Activated naive CD4-positive, alpha-beta T cell treated with anti-CD3 and anti-CD28 coated beads, Interleukin-2, amount 50 U/mL, for 16 hours (primary cell): ENCODE data around the gene FBXO39.
"Not testable (repeated sequence)": the region's sequence is repeated elsewhere in the genome, so short reads cannot be mapped to it uniquely, and the experiment has no call there.

Experiments used
- DNase-seq: peaks from one replicate; pipeline ENCODE4 v3.0.0-alpha.2; 2020

The FBXO39 gene

GRCh38 chr17:6775871-6776405, at the start of gene FBXO39:
TSS of gene FBXO39 (plus strand) at chr17:6776215. CDS start at chr17:6779869, 3,654 bp downstream.
- DNase-seq: no peak

GRCh38 chr17:6729531-6729930, 46.5 kb upstream of the FBXO39 start:
- no peak for DNase-seq

GRCh38 chr17:6746665-6747064, 29.4 kb upstream of the FBXO39 start:
- DNase-seq: not testable (repeated sequence)

GRCh38 chr17:6748617-6749016, 27.4 kb upstream of the FBXO39 start:
- no peak for DNase-seq

- DNase-seq: no peak
Observed at GRCh38 chr17:6749519-6749918, 26.5 kb upstream of the FBXO39 start.

- DNase-seq: no peak
Observed at GRCh38 chr17:6752068-6752909, 23.7 kb upstream of the FBXO39 start.

GRCh38 chr17:6753006-6753445, 23.0 kb upstream of the FBXO39 start:
- DNase-seq: no peak

- no peak for DNase-seq
Observed at GRCh38 chr17:6753546-6753945, 22.5 kb upstream of the FBXO39 start.

GRCh38 chr17:6755281-6755680, 20.7 kb upstream of the FBXO39 start:
- no peak for DNase-seq

GRCh38 chr17:6755731-6756184, 20.3 kb upstream of the FBXO39 start, which contains the start of gene XAF1:
TSS of gene XAF1 (plus strand) at chr17:6756046. CDS start at chr17:6756079, 33 bp downstream.
- peak; percentile 38 for DNase-seq

GRCh38 chr17:6756425-6757031, 19.5 kb upstream of the FBXO39 start:
- no peak for DNase-seq

GRCh38 chr17:6757747-6758146, 18.3 kb upstream of the FBXO39 start:
- DNase-seq: no peak

GRCh38 chr17:6761779-6762178, 14.2 kb upstream of the FBXO39 start:
- no peak for DNase-seq

- no peak for DNase-seq
Observed at GRCh38 chr17:6768447-6768846, 7.6 kb upstream of the FBXO39 start.

GRCh38 chr17:6772016-6772415, 4.0 kb upstream of the FBXO39 start:
- no peak for DNase-seq

- DNase-seq: not testable (repeated sequence)
Observed at GRCh38 chr17:6774906-6775305, 1.1 kb upstream of the FBXO39 start.

- no peak for DNase-seq
Observed at GRCh38 chr17:6779411-6779810, 3.4 kb downstream of the FBXO39 start.

- DNase-seq: no peak
Observed at GRCh38 chr17:6780001-6780400, 4.0 kb downstream of the FBXO39 start.

- no peak for DNase-seq
Observed at GRCh38 chr17:6780886-6781285, 4.9 kb downstream of the FBXO39 start.

- no peak for DNase-seq
Observed at GRCh38 chr17:6782244-6782643, 6.2 kb downstream of the FBXO39 start.

- DNase-seq: no peak
Observed at GRCh38 chr17:6786618-6787017, 10.6 kb downstream of the FBXO39 start.

GRCh38 chr17:6787081-6787693, 11.2 kb downstream of the FBXO39 start:
- no peak for DNase-seq

GRCh38 chr17:6789146-6789545, 13.1 kb downstream of the FBXO39 start:
- no peak for DNase-seq
